HG02840 (cell line): Measurements from ENCODE around the gene ZNF598.
"Not testable (repeated sequence)": the region's sequence is repeated elsewhere in the genome, so short reads cannot be mapped to it uniquely, and the experiment has no call there.

ENCODE experiments used
- ATAC-seq: cut with Tn5 transposase; IDR thresholded peaks from one replicate; pipeline ENCODE4 v1.9.1; 2021; ENCODE audit warnings: mild to moderate bottlenecking, moderate library complexity, moderate number of reproducible peaks; ENCODE audit not compliant: unreplicated experiment, low FRiP score

Gene ZNF598

GRCh38 chr16:2040787-2041522 lies 31.3 kb upstream of the ZNF598 start:
- ATAC-seq: no peak

DNA sequence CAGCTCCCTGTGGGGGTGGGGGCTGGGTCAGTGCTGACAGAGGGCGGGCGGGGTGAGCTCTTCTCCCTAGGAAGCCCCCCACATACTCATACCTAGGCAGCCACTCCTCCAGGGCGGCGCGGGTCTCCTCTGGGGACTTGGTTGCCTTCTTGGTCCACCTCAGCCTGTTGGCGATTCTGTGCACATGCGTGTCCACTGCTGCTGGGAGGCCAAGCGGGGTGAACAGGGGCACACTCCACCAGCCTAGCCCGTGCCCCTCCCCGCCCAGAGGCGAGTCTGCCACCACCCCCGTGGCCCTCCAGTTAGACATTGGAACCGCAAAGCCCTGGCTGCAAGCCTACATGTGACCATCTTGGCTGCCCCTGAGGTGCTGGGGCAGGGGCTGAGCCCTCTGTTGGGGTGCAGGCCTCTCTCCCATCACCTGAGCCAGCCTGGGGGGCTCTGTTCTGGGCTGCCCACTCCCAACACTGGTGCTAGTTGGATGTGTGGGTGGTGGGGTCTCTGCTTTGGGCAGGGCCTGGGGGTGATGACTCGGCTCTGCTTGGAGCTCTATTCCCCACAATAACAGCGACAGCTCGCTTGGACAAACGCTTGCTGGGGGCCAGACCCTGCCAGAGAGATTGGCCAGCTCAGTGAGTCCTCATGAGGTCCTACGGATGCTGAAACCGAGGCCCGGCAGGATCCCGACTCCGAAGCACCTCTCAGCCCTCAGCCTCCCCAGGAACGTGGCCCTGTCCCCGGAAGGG lies 30.6 kb upstream of the ZNF598 start:
- ATAC-seq: no peak

- no peak for ATAC-seq
Observed at GRCh38 chr16:2039274-2040031, 29.8 kb upstream of the ZNF598 start.

- no peak for ATAC-seq
Observed at GRCh38 chr16:2038382-2039231, 29.0 kb upstream of the ZNF598 start.

- no peak for ATAC-seq
Observed at GRCh38 chr16:2037647-2038381, 28.2 kb upstream of the ZNF598 start.

DNA sequence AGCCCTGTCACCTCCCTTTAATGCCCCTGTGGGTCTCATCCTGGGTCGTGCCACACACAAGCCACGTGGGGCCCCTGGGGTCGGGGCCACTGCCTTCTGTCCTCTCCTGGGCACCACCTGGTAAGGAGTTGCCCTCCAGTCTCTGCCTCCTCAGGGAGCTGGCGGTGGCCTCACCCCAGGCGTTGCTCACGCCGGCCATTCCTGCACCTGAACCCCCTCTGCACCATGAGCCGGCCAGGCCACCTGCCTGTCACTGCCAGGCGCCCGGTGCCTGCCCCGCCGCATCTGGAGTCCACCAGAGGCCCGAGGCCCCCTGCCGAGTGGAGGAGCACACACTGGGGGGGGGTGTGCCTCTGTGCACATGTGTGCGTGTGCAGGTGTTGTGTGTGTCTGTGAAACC lies 27.5 kb upstream of the ZNF598 start:
- ATAC-seq: no peak

DNA sequence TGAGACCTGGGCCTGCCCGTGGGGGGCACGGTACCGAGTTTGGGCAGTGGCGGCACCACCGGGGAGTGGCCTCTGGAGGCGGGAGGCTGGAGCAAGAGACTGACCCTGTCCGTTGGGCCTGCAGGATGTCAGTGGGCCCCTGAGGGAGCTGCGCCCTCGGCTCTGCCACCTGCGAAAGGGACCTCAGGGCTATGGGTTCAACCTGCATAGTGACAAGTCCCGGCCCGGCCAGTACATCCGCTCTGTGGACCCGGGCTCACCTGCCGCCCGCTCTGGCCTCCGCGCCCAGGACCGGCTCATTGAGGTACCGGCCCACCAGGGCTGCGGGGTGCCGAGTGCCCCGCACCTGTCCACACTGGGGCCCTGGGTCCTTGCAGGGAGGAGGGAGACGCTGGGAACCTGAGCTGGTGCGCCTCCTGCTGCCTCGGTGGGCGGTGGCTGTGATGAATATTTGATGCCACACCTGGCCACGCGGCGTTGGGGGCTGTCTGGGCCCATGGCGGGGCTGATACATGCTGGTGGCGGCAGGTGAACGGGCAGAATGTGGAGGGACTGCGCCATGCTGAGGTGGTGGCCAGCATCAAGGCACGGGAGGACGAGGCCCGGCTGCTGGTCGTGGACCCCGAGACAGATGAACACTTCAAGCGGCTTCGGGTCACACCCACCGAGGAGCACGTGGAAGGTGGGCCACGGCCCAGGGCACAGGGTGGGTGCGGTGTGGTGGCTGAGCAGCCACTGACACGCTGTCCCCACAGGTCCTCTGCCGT lies 26.8 kb upstream of the ZNF598 start:
- ATAC-seq: no peak

- ATAC-seq: no peak
Observed at GRCh38 chr16:2035431-2036199, 26.0 kb upstream of the ZNF598 start.

GRCh38 chr16:2034696-2035430 lies 25.2 kb upstream of the ZNF598 start:
- ATAC-seq: no peak

DNA sequence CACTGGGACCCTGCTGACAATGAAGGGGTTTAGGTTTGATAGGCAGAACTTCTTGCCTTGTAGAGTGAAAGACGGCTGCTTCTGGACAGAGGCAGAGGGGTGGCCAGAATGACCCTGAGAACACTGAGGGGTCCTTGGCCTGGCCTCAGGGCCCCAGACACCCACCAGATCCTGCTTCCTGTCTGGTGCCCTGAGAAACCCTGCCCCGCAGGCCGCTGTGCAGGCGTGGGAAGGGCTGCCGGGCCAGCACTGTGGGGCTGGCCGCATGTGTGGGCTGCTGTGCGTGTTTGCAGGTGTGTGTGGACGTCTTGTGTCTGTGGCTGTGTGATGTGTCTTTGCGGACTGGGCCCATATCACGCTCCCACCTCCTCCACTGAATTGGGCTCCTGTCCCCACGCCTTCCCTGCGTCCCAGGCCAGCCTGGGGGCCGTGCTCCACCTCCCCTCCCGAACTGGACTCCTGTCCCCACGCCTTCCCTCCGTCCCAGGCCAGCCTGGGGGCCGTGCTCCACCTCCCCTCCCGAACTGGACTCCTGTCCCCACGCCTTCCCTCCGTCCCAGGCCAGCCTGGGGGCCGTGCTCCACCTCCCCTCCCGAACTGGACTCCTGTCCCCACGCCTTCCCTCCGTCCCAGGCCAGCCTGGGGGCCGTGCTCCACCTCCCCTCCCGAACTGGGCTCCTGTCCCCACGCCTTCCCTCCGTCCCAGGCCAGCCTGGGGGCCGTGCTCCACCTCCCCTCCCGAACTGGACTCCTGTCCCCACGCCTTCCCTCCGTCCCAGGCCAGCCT lies 24.5 kb upstream of the ZNF598 start:
- ATAC-seq: not testable (repeated sequence)

DNA sequence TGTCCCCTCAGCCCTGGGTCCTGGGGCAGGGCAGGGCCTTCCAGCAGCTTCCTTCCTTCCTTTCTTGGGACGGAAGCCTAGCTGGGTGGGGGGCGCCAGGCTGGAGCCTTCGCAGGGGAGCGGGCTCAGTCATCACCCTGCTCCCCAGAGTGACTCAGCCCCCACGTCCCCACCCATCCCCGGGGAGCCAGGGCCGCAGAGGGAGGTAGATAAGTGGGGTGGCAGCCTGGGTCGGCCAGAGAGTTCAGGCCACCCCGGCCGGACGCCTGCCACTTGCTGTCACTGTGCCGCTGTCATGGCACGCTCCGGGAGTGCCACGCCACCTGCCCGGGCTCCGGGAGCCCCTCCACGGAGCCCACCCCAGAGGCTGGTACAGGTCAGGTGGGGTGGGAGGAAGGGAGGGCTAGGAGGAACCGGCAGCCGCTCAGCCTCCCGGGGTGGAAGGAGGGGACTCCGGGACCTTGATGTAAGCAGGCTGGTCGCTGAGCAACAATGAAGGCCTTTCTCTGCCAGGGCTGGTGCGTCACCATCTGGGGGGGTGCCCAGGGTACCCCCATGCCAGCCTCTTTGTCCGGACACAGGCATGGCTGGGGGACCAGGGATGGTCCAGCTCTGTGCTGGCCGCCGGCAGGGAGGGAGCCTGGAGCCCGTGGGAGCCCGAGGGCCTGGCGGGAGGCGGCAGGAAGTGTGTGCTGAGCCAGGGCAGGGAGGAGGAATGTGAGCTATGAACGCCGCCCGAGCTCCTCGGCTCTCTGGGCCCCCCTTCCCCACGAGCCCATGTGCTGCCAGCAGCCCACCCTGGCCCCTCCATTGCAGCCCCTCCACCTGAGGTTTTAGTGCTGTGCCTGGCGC lies 23.7 kb upstream of the ZNF598 start:
- ATAC-seq: no peak

DNA sequence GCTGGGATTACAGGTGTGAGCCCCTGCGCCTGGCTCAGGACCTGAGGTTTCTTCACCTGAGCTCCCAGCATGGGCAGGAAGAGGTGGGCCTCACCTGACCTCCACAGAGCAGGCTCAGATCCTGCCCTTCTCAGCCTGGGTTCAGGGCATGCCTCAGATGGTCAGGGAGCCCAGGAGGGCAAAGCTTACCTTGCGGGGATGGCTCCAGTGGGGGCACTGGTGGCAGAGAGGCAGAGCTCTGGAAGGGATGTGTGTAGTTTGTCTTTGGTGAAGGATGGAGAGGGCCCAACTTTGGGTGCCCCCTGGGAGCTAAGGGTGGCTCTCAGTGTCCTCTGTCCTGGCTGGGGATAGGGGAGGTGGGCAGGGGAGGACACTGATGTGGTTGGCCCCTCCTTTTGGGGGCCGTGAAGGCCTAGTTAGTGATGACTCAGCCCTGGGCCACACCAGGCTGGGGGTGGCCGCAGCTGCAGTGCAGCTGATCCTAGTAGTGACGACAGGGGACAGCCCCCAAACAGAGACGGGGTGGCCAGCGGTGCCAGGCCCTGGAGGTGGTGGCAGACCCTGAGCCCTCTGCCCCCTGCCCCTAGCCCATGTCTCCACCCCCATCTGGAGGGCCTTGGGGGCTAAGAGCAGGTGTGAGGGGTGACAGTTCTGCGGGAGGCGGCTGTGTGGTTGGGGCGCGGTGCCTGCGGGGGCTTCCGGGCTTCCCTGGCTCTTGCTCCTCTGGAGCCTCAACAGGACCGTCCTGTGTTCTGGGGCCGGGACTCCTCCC lies 22.9 kb upstream of the ZNF598 start:
- ATAC-seq: no peak

- no peak for ATAC-seq
Observed at GRCh38 chr16:2031081-2031577, 21.5 kb upstream of the ZNF598 start.

DNA sequence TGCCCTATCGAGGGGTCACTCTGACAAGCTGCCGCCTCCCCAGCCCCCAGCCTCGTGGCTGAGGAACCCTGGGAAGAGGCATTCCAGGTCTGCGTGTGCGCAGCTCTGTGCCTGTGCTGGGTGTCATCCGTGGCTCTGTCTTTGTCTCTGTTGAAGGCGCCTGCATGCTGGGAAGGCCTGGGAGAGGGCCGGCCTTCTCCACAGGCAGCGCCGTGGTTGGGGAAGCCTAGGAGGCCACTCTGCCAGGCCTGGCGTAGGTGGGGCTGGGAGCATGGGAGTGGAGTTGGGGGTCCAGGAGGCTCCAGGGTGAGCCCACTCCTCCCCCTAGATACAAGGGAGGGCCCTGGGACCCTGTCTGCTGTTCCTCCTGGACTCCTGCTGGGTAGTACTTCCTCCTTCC lies 20.4 kb upstream of the ZNF598 start:
- no peak for ATAC-seq

- ATAC-seq: no peak
Observed at GRCh38 chr16:2029350-2029749, 19.7 kb upstream of the ZNF598 start.
